COLO829 (cell line): ENCODE data around the gene CRADD.
"Not testable (repeated sequence)": the region's sequence is repeated elsewhere in the genome, so short reads cannot be mapped to it uniquely, and the experiment has no call there.

Experiments used
- DNase-seq: peaks from one replicate; pipeline ENCODE4 v3.0.0; 2012; ENCODE audit warnings: low spot score

Gene CRADD

DNA sequence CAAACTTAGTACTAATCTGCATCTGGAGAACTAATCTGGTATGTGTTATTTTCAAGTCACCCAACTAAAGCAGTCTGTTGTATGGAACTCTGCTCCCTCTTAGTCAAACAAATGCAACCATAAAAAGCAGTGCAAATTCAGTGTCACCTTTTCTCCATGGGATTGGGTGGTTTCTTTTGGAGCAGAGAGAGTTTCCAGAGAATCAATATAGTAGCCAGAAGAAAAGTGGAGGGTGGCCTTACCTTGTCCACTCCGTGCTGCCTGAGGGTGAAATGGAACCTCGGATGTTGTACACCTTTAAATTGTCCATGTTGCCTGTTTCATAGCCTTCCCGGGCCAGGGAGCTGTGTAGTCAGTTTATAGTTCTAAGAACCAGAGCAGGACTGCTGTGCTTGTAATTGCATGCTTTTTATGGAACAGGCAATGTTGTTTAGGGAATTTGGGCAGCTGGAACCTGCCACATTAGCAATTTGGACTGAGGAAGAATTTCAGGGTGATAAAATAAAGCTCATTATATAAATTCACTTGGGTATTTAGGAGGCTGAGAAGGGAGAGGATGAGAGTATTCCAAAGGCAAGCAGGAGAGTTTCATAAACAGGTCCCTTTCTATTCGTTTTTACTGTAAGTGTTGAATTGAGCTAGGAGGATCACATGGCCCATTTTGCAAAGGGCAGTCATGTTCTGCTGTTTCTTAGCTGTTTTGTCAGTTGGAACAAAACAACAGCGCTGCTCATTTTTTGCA is 60.5 kb downstream of the CRADD start:
- DNase-seq, result no peak

DNA sequence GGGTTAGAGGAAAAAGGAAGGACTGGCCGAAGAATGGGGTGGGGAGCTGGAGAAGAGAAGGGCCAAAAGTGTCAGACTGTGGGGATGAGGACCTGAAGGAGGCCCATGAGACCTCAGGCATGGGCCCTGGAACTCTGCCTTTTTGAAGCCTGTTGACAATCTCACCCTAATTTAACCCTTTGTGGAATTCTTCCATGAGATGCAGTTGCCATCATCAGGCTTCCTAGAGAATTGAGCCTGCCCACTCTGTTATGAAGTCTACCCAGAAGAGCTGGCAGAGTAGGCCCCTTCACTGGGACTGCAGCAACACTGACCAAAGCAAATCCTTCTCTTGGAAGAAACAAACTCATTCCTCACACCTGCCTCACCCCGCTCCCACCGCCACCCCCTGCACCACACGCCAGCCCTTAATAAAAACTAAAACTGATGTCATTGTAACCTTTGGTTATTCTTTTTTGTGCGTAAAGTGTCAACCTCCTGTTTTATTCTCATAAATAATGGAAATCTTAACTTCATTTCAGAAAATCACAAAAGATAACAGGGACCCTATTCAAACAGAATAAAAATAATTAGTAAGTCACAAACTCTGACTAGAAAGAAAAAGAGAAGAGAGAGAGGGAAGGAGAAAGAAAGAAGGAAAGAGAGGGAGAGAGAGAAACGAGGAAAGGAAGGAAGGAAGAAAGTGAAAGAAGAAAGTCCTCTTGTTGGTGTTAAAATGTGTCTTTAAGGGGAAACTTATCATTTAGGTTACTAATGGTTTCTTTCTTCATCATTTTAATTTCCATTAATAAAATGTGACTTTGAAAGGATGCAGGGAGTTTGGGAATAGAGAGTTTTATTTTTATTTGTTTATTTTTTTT is 61.3 kb downstream of the CRADD start:
- no peak for DNase-seq

DNA sequence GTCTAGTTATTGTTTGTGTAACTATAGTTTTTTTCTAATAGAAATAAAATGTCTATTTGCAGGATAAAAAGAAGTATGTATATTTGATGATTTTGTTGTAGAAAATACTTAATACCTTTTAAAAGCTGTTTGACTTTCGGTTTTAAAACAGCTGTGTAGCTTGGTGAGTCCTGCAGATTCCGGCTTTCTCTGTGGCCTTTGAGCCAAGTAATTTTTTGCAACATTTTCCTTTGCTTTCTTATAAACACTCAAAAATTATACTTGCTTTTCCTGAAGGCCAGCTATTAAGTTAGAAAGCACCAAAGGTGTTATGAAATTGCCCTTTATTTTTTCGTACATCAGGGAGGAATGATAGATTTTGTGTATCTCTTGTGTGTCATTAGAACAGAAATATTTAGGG is 63.6 kb downstream of the CRADD start:
- DNase-seq, result no peak

DNA sequence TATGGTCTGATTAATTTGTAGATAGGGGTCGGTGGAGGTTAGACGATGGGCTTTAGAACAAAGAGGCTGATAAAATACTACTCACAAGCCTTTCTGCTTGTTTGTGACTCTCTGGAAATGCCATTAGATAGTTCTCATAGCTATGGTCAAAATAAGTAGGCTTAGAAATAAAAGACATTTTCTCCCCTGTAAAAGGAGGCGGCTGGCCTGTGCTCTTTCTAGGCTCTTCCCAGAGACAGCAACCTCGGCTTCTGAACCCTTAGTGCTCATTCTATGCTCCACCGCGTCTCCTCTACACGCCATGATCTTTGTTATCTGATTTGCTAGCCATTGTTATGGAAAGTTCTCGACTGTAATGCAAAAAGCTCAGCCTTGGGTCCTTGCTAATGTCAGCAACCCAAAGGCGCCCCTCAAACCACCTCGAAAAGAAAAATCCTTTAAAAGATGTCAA is 64.5 kb downstream of the CRADD start:
- no peak for DNase-seq

DNA sequence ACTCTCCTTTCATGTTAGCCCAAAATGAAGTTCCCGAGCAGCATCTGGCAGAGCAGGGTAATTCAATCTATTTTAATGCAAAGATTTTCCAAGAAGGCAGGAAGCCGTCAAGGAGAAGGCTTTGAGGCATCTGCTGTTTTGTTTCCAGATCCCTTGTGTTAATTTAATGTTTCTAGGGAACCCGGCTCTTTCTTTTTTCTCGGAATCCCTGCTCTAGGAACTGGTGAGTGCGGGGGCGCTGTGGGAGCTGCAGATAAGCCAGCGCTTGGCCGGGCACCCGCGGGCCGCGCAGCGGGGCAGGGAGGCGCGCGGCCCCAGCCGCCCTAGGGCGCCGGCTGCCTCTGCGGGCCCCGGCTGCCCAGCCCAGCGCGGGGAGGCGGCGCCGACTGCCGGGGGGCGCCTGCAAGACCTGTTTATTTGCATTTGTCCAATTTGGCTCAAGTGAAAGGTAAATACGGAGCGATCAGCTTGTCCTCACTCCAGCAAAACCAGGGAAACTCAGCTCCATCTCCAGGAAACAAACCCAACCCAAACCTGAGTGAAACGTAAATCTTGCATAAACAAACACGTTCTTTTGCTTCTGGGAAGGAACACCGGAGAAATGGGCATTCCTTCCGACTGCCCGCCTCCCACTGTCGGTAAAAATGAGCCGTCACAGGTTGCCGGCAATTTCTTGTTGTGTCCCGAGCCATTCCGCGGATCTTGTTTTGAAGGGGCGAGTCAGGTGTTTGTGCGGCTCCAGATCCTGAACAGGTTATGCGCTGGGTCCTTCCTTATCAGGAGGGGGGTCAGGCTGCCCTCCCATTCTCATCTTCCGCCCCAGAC is 65.1 kb downstream of the CRADD start:
- DNase-seq, result peak; percentile 33

DNA sequence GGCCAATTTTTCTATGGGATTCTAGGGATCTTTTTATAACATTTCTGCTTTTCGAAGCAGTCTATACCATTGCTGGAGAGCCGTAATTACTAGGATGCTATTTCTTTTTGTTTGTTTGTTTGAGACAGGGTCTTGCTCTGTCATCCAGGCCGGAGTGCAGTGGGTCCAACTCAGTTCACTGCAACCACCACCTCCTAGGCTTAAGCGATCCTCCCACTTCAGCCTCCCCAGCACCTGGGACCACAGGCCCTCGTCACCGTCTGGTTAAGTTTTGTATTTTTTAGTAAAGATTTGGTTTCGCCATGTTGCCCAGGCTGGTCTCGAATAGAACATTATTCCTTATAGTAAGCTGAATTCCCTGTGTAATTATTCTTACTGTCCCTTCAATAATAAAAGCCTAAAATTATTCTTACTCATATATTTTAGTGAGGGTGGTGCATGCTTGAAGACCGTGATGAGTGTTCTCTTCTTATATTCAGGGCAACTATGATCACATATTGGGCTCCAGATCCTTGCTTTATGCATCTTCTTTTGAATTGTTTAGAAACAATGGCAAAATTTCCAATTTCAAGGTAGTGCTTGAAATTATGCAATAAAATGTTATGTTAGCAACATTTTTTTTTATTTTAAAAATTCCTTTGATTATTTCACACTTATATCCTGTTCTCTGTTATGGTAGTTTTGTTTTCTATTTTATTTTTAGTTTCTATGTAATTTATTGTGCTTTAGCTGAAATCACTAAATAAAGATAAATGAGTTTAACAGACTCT is 66.2 kb downstream of the CRADD start:
- DNase-seq, result no peak

DNA sequence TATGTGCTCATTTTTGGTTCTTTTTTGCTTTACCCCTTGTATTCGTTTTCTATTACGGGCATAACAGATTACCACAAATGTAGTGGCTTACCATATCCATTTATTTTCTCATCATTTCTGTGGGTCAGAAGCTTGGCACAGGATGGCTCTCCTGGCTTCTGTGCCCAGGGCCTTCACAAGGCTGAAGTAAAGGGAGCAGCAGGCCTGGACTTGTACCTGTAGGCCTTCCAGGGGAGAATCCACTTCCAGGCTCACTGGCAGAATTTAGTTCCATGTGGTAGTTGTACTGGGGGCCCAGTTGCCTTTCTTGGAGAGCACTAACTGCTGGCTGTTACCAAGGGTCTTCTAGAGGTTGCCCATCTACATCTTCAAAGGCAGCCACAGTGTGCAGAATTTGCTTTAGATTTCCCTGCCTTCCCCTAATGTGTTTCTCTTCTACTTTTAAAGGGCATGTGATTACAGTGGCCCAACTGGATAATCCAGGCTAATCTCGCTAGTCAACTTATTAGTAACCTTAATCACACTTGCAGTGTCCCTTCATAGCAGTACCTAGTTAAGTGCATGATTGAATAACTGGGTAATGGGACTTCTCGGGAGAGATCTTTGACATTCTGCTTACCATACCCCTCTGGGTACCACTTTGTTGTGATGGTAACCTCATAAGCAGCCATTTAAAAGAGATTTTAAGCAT is 67.0 kb downstream of the CRADD start:
- no peak for DNase-seq

DNA sequence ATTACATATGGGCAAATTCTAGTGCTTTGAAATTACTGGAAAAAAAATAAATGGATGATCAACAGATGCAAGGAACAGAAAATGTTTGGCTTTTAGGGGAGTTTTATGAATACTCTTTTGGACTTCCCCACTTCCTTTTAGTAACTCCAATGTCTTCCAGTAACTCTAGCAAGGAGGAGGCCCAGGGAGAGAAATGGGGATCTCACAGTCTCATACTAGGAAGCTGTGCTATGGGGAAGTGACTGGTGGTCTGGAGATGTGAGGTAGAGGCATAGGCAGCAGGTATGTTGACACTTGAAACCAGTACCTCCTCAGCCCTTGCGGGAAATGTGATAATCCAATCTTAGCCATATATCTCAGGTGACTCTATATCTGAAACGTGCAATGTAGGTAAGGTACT is 68.1 kb downstream of the CRADD start:
- DNase-seq, result no peak

DNA sequence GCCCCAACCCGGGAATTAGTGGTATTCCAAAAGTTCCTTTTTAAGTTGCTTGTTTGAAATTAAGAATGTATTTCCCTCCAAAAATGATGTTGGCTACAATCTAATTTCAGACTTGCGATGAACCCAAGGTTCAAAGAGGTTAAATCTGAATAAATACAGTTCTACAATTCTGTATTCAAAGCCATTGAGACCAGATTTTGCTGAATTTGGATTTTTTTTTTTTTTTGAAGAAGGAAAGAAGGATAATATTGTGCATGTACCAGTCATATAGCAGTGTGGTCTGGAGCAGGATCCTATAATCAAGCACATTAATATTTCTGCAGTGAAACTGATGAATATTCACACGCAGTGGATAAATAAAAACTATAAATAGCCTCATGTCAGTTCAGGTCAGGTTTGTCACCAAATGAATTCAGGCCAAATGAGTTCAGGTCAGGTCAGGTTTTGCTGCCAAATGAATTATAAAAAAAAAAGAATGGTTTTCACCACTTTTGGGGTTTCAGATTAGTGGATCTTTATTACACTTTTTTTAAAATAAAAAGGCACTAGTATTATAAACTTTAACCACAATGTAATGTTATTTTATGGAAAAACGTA is 69.5 kb downstream of the CRADD start:
- DNase-seq, result no peak

DNA sequence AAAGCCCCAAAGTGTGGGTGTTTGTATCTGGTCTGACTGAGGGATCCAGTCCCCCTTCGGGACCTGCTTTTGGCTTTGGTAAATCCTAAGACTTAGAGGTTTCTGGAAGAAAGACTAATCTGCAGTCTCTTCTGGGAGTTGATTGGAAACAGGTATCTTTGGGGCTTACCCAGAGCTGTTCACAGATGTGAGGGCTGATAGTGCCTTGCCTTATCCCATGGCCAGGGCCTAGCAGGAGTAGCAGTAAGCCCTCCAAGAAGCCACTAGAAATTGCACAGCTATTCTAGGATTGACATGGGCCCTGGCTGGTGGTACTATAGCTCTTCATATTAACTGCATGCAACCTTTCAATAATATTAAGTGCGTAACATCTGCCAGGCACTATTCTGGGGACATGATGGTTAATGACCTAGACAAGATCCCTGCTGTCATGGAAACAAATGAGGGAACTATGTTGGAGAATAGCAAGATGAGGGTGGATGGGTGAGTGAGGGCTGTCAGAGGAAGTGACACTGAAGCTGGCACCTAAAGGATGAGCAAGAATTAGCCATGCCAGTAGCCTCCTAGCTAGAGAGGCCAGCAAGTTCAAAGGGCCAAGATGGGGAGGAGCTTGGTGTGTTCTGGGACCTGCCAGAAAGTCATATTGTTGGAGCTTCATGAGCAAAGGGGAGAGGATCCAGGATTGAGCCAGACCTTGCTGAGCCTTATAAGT is 71.7 kb downstream of the CRADD start:
- DNase-seq, result no peak

DNA sequence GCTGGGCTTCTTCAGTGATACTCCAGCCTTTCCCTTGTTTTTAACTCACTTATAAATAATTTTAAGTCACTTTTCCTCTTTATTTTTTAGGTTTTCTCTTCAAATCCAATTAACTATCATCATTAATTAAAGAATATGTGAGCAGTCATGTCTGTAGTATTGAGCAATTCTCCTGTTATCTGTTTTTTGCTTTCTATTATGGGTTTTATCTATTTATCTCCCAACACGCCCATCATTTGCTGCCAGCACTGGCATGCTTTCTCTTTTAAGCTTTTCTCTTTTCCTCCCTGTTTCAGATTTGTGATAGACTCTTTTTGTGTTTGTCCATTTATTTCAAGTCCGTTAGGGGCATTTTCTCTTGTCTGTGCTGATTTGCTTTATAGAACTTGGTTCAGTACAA is 72.3 kb downstream of the CRADD start:
- DNase-seq, result no peak

DNA sequence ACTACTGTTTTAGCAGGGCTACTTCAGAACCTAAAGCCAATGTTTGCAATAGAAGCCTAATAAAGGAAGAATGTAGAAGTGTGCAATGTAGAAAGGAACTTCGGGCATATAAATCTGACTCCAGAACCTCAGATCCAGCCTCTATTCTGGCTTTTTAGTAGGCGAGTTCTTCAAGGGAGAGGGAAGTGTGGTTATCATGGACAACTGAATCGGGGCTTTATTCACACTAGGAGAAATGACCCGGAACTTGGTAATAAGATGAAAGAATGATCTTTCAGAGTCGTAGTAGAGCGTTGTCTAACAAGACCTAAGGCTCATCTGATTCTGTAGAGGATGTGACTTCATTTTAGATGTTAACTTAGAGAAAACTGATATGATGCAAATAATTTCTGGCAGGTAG is 72.9 kb downstream of the CRADD start:
- DNase-seq, result no peak

DNA sequence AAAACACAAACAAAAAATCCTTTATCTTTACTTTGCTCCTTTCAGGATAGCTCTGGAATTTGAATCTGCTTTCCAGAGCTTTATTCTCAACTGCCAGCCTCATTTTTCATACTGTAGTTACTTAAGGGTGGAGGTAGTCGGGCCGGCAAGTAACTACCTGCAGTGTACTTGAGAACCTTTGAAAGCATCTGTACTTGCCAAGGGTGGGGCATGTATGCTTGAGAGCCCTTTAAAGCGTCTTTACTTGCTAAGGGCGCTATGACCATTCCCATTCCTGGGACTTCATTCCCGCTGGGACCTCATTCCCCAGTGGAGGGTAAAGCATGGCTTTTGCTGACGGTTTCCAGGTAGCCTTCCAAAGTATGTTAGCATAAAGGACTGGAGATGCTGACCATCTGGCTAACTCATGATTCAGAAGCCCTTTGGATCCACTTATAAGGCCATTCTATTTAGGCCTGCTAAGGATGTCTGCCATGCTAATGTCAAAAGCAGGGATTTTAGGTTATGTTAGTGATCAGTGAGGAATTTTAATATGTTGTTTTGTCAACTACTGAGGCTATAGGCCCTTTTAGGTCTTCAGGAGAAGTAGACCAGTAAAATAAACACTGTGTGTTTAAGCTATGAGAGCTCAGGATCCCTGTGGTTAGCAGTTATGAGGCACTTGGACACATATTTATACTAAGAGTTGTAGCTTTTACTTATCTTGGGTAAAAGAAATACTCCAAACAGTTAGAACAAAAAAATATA is 74.9 kb downstream of the CRADD start:
- no peak for DNase-seq

DNA sequence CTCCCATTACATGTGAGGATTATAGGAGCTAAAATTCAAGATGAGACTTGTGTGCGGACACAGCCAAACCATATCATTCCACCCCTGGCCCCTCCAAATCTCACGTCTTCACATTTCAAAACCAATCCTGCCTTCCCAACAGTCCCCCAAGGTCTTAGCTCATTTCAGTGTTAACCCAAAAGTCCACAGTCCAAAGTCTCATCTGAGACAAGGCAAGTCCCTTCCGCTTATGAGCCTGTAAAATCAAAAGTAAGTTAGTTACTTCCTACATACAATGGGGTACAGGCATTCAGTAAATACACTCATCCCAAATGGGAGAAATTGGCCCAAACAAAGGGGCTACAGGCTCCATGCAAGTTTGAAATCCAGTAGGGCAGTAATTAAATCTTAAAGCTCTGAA is 76.1 kb downstream of the CRADD start:
- DNase-seq, result no peak

DNA sequence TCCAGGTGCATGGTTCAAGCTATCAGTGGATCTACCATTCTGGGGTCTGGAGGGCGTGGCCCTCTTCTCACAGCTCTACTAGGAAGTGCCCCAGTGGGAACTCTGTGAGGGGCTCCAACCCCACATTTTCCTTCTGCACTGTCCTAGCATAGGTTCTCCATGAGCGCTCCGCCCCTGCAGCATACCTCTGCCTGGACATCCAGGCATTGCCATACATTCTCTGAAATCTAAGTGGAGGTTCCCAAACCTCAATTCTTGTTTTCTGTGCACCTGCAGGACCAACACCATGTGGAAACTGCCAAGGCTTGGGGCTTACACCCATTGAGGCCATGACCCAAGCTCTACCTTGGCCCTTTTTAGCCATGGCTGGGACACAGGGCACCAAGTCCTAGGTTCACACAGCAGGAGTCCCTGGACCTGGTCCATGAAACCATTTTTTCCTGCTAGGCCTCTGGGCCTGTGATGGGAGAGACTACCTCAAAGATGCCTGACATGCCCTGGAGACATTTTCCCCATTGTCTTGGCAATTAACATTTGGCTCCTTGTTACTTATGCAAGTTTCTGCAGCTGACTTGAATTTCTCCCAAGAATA is 76.8 kb downstream of the CRADD start:
- no peak for DNase-seq

DNA sequence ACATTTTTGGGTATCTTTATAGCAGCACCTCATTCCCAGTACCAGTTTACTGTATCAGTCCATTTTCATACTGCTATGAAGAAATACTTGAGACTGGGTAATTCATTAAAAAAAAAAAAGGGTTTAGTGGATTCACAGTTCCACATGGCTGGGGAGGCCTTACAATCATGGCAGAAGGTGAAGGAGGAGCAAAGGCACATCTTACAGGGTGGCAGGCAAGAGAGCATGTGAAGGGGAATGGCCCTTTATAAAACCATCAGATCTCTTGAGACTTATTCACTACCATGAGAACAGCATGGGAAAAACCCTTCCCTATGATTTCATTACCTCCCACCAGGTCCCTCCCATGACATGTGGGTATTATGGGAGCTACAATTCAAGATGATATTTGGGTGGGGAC is 77.7 kb downstream of the CRADD start:
- DNase-seq, result not testable (repeated sequence)

DNA sequence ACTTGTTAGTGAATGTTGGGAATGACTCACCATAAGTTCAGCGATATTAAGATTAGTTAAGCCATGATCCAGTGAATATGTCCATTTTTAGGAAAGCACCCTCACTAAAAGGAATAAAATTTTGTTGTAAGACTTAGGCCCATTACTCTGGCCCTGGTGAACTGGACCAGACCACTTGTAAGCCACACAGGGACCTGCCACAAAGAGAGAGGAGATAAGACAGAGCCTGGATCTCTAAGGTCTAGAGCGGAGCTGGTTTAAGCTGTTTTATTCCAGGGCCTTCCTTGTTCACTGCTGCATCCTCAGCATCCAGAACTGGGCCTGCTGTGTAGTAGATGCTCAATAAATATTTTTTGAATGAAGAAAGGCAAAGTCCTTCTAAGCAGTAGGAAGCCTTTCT is 79.1 kb downstream of the CRADD start:
- DNase-seq, result no peak

DNA sequence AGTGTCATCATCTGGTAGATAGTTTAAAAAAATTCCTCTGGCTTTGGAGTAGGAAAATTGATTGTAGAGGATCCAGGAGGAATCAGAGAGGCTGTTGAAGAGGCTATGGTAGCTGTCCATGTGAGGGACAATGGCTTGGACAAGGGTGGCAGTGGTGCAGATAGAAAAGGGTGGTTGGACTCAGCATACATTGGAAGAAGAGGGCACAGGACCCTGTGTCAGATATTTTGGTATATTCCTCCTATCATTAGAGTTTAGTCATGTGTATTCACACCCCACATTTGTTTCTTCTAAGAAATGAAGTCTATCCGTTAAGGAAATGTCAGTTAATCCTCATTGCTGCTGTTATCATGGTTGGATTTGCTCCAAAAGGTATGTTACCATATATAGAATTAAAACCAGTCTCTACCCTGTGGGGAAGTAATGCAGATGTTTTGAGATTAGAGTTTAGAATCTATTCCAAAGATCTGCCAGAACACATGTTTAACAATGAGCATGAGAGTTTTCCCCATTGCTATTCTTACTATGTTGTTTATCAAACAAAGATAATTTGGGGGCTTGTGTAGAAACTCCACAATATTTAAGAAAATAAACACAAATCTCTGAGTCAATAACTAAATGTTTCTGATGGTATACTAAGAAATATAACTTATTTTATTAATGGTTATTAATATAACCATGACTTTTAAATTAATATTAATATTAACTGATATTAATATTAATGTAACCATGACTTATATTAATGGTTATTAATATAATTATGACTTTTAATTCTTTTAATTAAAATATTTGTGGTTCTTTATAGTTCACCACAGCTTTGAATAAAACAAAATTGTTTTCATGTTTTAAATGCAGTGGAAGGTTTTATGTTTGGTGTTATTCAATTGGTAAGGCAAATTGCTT is 80.9 kb downstream of the CRADD start:
- DNase-seq, result no peak
